H9 (cell line): ENCODE measurements around the gene OR52B4. TPM values are rescaled to one million over a fixed set of nuclear protein-coding genes. Genes with fewer than 3 reads are reported as not detected.

Experiments used
- DNase-seq: peaks from one replicate; pipeline ENCODE4 v3.0.0-alpha.2; 2017
- H2AFZ ChIP-seq: one replicate; pipeline ENCODE4 v1.6.1; 2013; ENCODE audit warnings: mild to moderate bottlenecking, low read length, control low read depth, moderate library complexity
- H2AK5ac ChIP-seq: 2 replicates; pipeline ENCODE4 v1.6.1; 2013; ENCODE audit warnings: low read length, control low read depth, mixed read lengths; ENCODE audit not compliant: insufficient read length
- H2BK120ac ChIP-seq: one replicate; pipeline ENCODE4 v1.6.1; 2013; ENCODE audit warnings: low read depth, mild to moderate bottlenecking, low read length, control low read depth, inconsistent platforms; ENCODE audit not compliant: poor library complexity, severe bottlenecking
- H2BK12ac ChIP-seq: 2 replicates; pipeline ENCODE4 v1.6.1; 2013; ENCODE audit warnings: low read length, control low read depth, mixed read lengths, low read depth; ENCODE audit not compliant: insufficient read length
- H2BK15ac ChIP-seq: 2 replicates; pipeline ENCODE4 v1.6.1; 2013; ENCODE audit warnings: low read depth, low read length, control low read depth
- H2BK20ac ChIP-seq: one replicate; pipeline ENCODE4 v1.6.1; 2013; ENCODE audit warnings: low read depth, mild to moderate bottlenecking, low read length, control low read depth, inconsistent platforms; ENCODE audit not compliant: poor library complexity, severe bottlenecking
- H2BK5ac ChIP-seq: 2 replicates; pipeline ENCODE4 v1.6.1; 2013; ENCODE audit warnings: low read length, control low read depth, mixed read lengths; ENCODE audit not compliant: insufficient read length
- H3K14ac ChIP-seq: 2 replicates; pipeline ENCODE4 v1.6.1; 2013; ENCODE audit warnings: low read length, control low read depth; ENCODE audit not compliant: insufficient read depth
- H3K18ac ChIP-seq: 2 replicates; pipeline ENCODE4 v1.6.1; 2013; ENCODE audit warnings: low read depth, mild to moderate bottlenecking, mixed read lengths, low read length, control low read depth; ENCODE audit not compliant: insufficient read length
- H3K23ac ChIP-seq: 2 replicates; pipeline ENCODE4 v1.6.1; 2013; ENCODE audit warnings: low read length, control low read depth, mixed read lengths, low read depth; ENCODE audit not compliant: insufficient read length
- H3K23me2 ChIP-seq: 2 replicates; pipeline ENCODE4 v1.6.1; 2013; ENCODE audit warnings: low read depth, mild to moderate bottlenecking, mixed read lengths, low read length, control low read depth; ENCODE audit not compliant: insufficient read length, poor library complexity, severe bottlenecking
- H3K27ac ChIP-seq: 2 replicates; pipeline ENCODE4 v1.5.1; 2013; ENCODE audit warnings: low read length, control low read depth, mixed read lengths, low read depth; ENCODE audit not compliant: insufficient read length
- H3K27me3 ChIP-seq: 2 replicates; pipeline ENCODE4 v1.6.1; 2013; ENCODE audit warnings: low read length, control low read depth, inconsistent platforms; ENCODE audit not compliant: insufficient read depth
- H3K4ac ChIP-seq: 2 replicates; pipeline ENCODE4 v1.6.1; 2013; ENCODE audit warnings: low read depth, mild to moderate bottlenecking, control low read depth, inconsistent platforms, low read length, moderate library complexity
- H3K4me1 ChIP-seq: 2 replicates; pipeline ENCODE4 v1.6.1; 2013; ENCODE audit warnings: low read length, control low read depth, inconsistent platforms; ENCODE audit not compliant: insufficient read depth
- H3K4me2 ChIP-seq: 2 replicates; pipeline ENCODE4 v1.6.1; 2013; ENCODE audit warnings: low read length, control low read depth, mixed read lengths; ENCODE audit not compliant: insufficient read length, insufficient read depth
- H3K56ac ChIP-seq: 2 replicates; pipeline ENCODE4 v1.6.1; 2013; ENCODE audit warnings: low read depth, mild to moderate bottlenecking, mixed read lengths, low read length, control low read depth; ENCODE audit not compliant: insufficient read length
- H3K79me1 ChIP-seq: 2 replicates; pipeline ENCODE4 v1.6.1; 2013; ENCODE audit warnings: low read depth, mild to moderate bottlenecking, moderate library complexity, low read length, control low read depth, inconsistent platforms; ENCODE audit not compliant: insufficient read depth, poor library complexity, severe bottlenecking
- H3K79me2 ChIP-seq: 2 replicates; pipeline ENCODE4 v1.6.1; 2013; ENCODE audit warnings: low read length, control low read depth, inconsistent platforms; ENCODE audit not compliant: insufficient read depth
- H3K9ac ChIP-seq: 2 replicates; pipeline ENCODE4 v1.6.1; 2013; ENCODE audit warnings: low read length, control low read depth, mixed read lengths; ENCODE audit not compliant: insufficient read length; ENCODE audit errors: extremely low read depth
- H3K9me3 ChIP-seq: one replicate; pipeline ENCODE4 v1.6.1; 2013; ENCODE audit warnings: low read depth, low read length, inconsistent platforms; ENCODE audit not compliant: control insufficient read depth
- H3T11ph ChIP-seq: one replicate; pipeline ENCODE4 v1.6.1; 2013; ENCODE audit warnings: mild to moderate bottlenecking, low read length, control low read depth, inconsistent platforms
- H4K20me1 ChIP-seq: one replicate; pipeline ENCODE4 v1.6.1; 2013; ENCODE audit not compliant: control insufficient read depth, insufficient read length, insufficient read depth
- H4K5ac ChIP-seq: 2 replicates; pipeline ENCODE4 v1.6.1; 2013; ENCODE audit warnings: low read depth, mild to moderate bottlenecking, mixed read lengths, low read length, control low read depth; ENCODE audit not compliant: insufficient read length
- H4K8ac ChIP-seq: replicated peaks from 2 replicates; pipeline ENCODE4 v1.6.1; 2013; ENCODE audit warnings: low read length, control low read depth, mixed read lengths, low read depth; ENCODE audit not compliant: insufficient read length
- H4K91ac ChIP-seq: 2 replicates; pipeline ENCODE4 v1.6.1; 2013; ENCODE audit warnings: low read depth, mild to moderate bottlenecking, moderate library complexity, mixed read lengths, low read length, control low read depth; ENCODE audit not compliant: insufficient read length
- H3K27ac Mint-ChIP-seq, 3 experiments: 2 replicates in 2 of 3; 3 replicates in 1 of 3; pipeline ENCODE4 v1.8.0; 2020 to 2021; ENCODE audit warnings: mixed read lengths in 3 of 3, mild to moderate bottlenecking in 1 of 3, moderate library complexity in 1 of 3
- H3K27me3 Mint-ChIP-seq: 2 replicates; pipeline ENCODE4 v1.8.0; 2021; ENCODE audit warnings: low read depth, mild to moderate bottlenecking, moderate library complexity, mixed read lengths
- H3K36me3 Mint-ChIP-seq, 3 experiments: 2 replicates in 2 of 3; 3 replicates in 1 of 3; pipeline ENCODE4 v1.8.0; 2020 to 2021; ENCODE audit warnings: low read depth in 3 of 3, mixed read lengths in 3 of 3; ENCODE audit not compliant: insufficient read depth in 1 of 3
- H3K4me1 Mint-ChIP-seq, 2 experiments: 2 replicates each; pipeline ENCODE4 v1.8.0; 2020; ENCODE audit warnings: mixed read lengths in 2 of 2
- H3K4me3 Mint-ChIP-seq, 2 experiments: 2 replicates in 1 of 2; 3 replicates in 1 of 2; pipeline ENCODE4 v1.8.0; 2020 to 2021; ENCODE audit warnings: mild to moderate bottlenecking in 2 of 2, mixed read lengths in 2 of 2, moderate library complexity in 1 of 2
- H3K9me3 Mint-ChIP-seq, 2 experiments: 2 replicates in 1 of 2; 3 replicates in 1 of 2; pipeline ENCODE4 v1.8.0; 2020; ENCODE audit warnings: mild to moderate bottlenecking in 2 of 2, mixed read lengths in 2 of 2, moderate library complexity in 1 of 2
- WGBS: extraction: QIAGEN DNeasy Blood & Tissue Kit; methylation state at CpG from one replicate; pipeline ENCODE4 v1.1.7; 2013; ENCODE audit warnings: missing lambda C conversion rate, low lambda C conversion rate, mixed read lengths; ENCODE audit not compliant: insufficient read length; ENCODE audit errors: extremely low coverage; 5-methylcytosine and 5-hydroxymethylcytosine counted together
- total RNA-seq: library from RNA; stranded (reverse); gene quantifications from 2 replicates; pipeline ENCODE4 v1.2.1, GENCODE V29; 2021
- TF ChIP-seq, protein P1 (sequence below): fragments of 200-600 bp; sonication (generic); conservative IDR thresholded peaks from 3 replicates; pipeline ENCODE4 v1.8.0; 2021; ENCODE audit warnings: antibody characterized with exemption, mild to moderate bottlenecking

The OR52B4 gene
- total RNA-seq, 1 experiment from 2014 or later = not detected

- WGBS = no CpG with 5 or more reads among the region's 3 CpGs
- H2BK5ac ChIP-seq = no peak overlapping the region
- no peak overlapping the region for H3K23ac ChIP-seq
- H3K4me2 ChIP-seq = no peak overlapping the region
- H2BK120ac ChIP-seq = no peak overlapping the region
- no peak overlapping the region for H3K4ac ChIP-seq
- no peak overlapping the region for H3T11ph ChIP-seq
- H3K79me2 ChIP-seq = no peaks in the 10 kb centered on the region
- H3K23me2 ChIP-seq = no peaks in the 10 kb centered on the region
- H3K9ac ChIP-seq = no peak overlapping the region
- no peak overlapping the region for H4K8ac ChIP-seq
- TF ChIP-seq, protein P1, sequence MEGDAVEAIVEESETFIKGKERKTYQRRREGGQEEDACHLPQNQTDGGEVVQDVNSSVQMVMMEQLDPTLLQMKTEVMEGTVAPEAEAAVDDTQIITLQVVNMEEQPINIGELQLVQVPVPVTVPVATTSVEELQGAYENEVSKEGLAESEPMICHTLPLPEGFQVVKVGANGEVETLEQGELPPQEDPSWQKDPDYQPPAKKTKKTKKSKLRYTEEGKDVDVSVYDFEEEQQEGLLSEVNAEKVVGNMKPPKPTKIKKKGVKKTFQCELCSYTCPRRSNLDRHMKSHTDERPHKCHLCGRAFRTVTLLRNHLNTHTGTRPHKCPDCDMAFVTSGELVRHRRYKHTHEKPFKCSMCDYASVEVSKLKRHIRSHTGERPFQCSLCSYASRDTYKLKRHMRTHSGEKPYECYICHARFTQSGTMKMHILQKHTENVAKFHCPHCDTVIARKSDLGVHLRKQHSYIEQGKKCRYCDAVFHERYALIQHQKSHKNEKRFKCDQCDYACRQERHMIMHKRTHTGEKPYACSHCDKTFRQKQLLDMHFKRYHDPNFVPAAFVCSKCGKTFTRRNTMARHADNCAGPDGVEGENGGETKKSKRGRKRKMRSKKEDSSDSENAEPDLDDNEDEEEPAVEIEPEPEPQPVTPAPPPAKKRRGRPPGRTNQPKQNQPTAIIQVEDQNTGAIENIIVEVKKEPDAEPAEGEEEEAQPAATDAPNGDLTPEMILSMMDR = no peak
- peak overlapping the region in 1 of 3 experiments; percentile 32; a peak in 2 of 7 replicates for H3K27ac Mint-ChIP-seq
- H3K4me3 Mint-ChIP-seq = no peak overlapping the region
- H2BK20ac ChIP-seq = no peak overlapping the region
- no peak overlapping the region for H2AFZ ChIP-seq
- H4K5ac ChIP-seq = no peak overlapping the region
- H3K79me1 ChIP-seq = no peaks in the 10 kb centered on the region
- H3K27me3 Mint-ChIP-seq = peaks cover 1% of the 10 kb centered on the region; the same call in 1 of the 2 replicates
- H3K27ac ChIP-seq = no peak overlapping the region
- peaks cover 11 to 57% (median 41%) of the 10 kb centered on the region in 3 experiments; a peak in 6 of 7 replicates for H3K36me3 Mint-ChIP-seq
- H2AK5ac ChIP-seq = no peak overlapping the region
- no peaks in the 10 kb centered on the region for H3K4me1 Mint-ChIP-seq
- H3K18ac ChIP-seq = no peak overlapping the region
- H2BK15ac ChIP-seq = no peak overlapping the region
- H3K56ac ChIP-seq = no peak overlapping the region
- H3K9me3 ChIP-seq = no peaks in the 10 kb centered on the region
- H3K27me3 ChIP-seq = no peaks in the 10 kb centered on the region
- no peak overlapping the region for H2BK12ac ChIP-seq
- H3K14ac ChIP-seq = no peak overlapping the region
- H3K9me3 Mint-ChIP-seq = no peaks in the 10 kb centered on the region
- DNase-seq = no peak
- no peaks in the 10 kb centered on the region for H4K20me1 ChIP-seq
- no peak overlapping the region for H4K91ac ChIP-seq
- H3K4me1 ChIP-seq = no peaks in the 10 kb centered on the region
These were observed 18.0 kb upstream of the OR52B4 start for GRCh38 chr11:4385978-4386740.
